ENCODE data around the gene KRT12. TPM values are rescaled to one million over a fixed set of nuclear protein-coding genes. Genes with fewer than 3 reads are reported as not detected.

KRT12 gene
- polyA plus RNA-seq, 1 of the 3 experiments (the other 2 are of a cell fraction), result not detected

- 81% methylated on average over 1 of the region's 1 CpG for WGBS (ENCODE audit: low lambda C conversion rate)
- Histone ChIP-seq H3K9me2 (no peaks in the 10 kb centered on the region), H3K4me3 (ENCODE audit: low read depth in 2 of 2, low read length in 1 of 2) (no peak overlapping the region), H2AFZ (ENCODE audit: low read depth) (no peak overlapping the region), H3F3A (replicated peaks; ENCODE audit: insufficient read depth) (peaks cover 5% of the 10 kb centered on the region), H3K27me3 (ENCODE audit: insufficient read depth) (peaks cover 21% of the 10 kb centered on the region; the same call in 1 of the 2 replicates), H3K4me1 (ENCODE audit: control insufficient read depth in 1 of 2, insufficient read depth in 2 of 2, low read depth in 1 of 2, low read length in 1 of 2) (no peaks in the 10 kb centered on the region), H3K79me2 (ENCODE audit: insufficient read depth) (no peaks in the 10 kb centered on the region), H3K27ac (ENCODE audit: low read depth in 2 of 2, low read length in 1 of 2) (no peak overlapping the region), H3K9ac (no peak overlapping the region), H4K20me1 (ENCODE audit: insufficient read depth) (no peaks in the 10 kb centered on the region), H3K36me3 (replicated peaks in 1 of 2; ENCODE audit: control insufficient read depth in 1 of 2, insufficient read depth in 2 of 2, low read length in 1 of 2) (no peaks in the 10 kb centered on the region), H3K9me3 (no peaks in the 10 kb centered on the region), H3K4me2 (no peak overlapping the region)
- TF ChIP-seq YY1 (IDR thresholded peaks at IDR 0.05; ENCODE audit: low read depth) (no peak), MEF2A (IDR thresholded peaks at IDR 0.05; ENCODE audit: borderline replicate concordance, low read depth) (no peak), REST (IDR thresholded peaks at IDR 0.05; ENCODE audit: low read depth, low read length) (no peak), ZBTB33 (IDR thresholded peaks at IDR 0.05; ENCODE audit: borderline replicate concordance, low read depth) (no peak), RXRA (IDR thresholded peaks at IDR 0.05; ENCODE audit: borderline replicate concordance, low read depth) (no peak), RAD21 (IDR thresholded peaks at IDR 0.05; ENCODE audit: low read length) (no peak), SIN3A (IDR thresholded peaks at IDR 0.05; ENCODE audit: borderline replicate concordance, low read depth, low read length) (no peak), RCOR1 (IDR thresholded peaks at IDR 0.05; ENCODE audit: low read length) (no peak), GATA2 (CRISPR knock-in tag; IDR thresholded peaks at IDR 0.05) (no peak)
- TF ChIP-seq, protein P1, sequence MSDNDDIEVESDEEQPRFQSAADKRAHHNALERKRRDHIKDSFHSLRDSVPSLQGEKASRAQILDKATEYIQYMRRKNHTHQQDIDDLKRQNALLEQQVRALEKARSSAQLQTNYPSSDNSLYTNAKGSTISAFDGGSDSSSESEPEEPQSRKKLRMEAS (IDR thresholded peaks at IDR 0.05; ENCODE audit: low read depth), result no peak
- ChIA-PET POLR2A (no interaction called here), CTCF (interaction anchor here (1.2 to 3.2 kb wide), 4 partner anchors 10 to 802 kb away, joined by 3 to 12 read pairs (median 4); no protein-coding TSS in a partner anchor)
- DNase-seq, result no peak
These were observed 20.4 kb downstream of the KRT12 start for GRCh38 chr17:40846515-40847144.

- no peak overlapping the region for H2AFZ ChIP-seq (ENCODE audit: low read depth)
- no peaks in the 10 kb centered on the region for H3F3A ChIP-seq (replicated peaks; ENCODE audit: insufficient read depth)
- H3K36me3 ChIP-seq (replicated peaks in 1 of 2; ENCODE audit: control insufficient read depth in 1 of 2, insufficient read depth in 2 of 2, low read length in 1 of 2), result no peaks in the 10 kb centered on the region
- no peaks in the 10 kb centered on the region for H3K9me2 ChIP-seq
- no peak overlapping the region for H3K4me3 ChIP-seq (ENCODE audit: low read depth in 2 of 2, low read length in 1 of 2)
- 22% methylated on average over 4 of the region's 4 CpGs for WGBS (ENCODE audit: low lambda C conversion rate)
- no peaks in the 10 kb centered on the region for H3K4me1 ChIP-seq (ENCODE audit: control insufficient read depth in 1 of 2, insufficient read depth in 2 of 2, low read depth in 1 of 2, low read length in 1 of 2)
- no peak for DNase-seq
- no peaks in the 10 kb centered on the region for H4K20me1 ChIP-seq (ENCODE audit: insufficient read depth)
- no peaks in the 10 kb centered on the region for H3K9me3 ChIP-seq
- no peak overlapping the region for H3K4me2 ChIP-seq
- no peaks in the 10 kb centered on the region for H3K79me2 ChIP-seq (ENCODE audit: insufficient read depth)
- no peak overlapping the region for H3K27ac ChIP-seq (ENCODE audit: low read depth in 2 of 2, low read length in 1 of 2)
- peaks cover 27% of the 10 kb centered on the region; the same call in 1 of the 2 replicates for H3K27me3 ChIP-seq (ENCODE audit: insufficient read depth)
- no peak overlapping the region for H3K9ac ChIP-seq
- POLR2A ChIA-PET, result no interaction called here
- CTCF ChIA-PET, result interaction anchor here (1.7 kb wide), 1 partner anchor 12 kb away, joined by 5 read pairs; no protein-coding TSS in a partner anchor
- TF ChIP-seq RAD21 (IDR thresholded peaks at IDR 0.05; ENCODE audit: low read length), result no peak
- TF ChIP-seq, protein P1 (IDR thresholded peaks at IDR 0.05; ENCODE audit: low read depth), result no peak
- TF ChIP-seq ELF1 (IDR thresholded peaks at IDR 0.05), result no peak
- no peak for TF ChIP-seq TEAD4 (IDR thresholded peaks at IDR 0.05; ENCODE audit: borderline replicate concordance, insufficient read depth)
- TF ChIP-seq GABPA (IDR thresholded peaks at IDR 0.05; ENCODE audit: low read depth), result no peak
- no peak for TF ChIP-seq REST (IDR thresholded peaks at IDR 0.05; ENCODE audit: low read depth, low read length)
- TF ChIP-seq JUND (IDR thresholded peaks at IDR 0.05), result no peak
- TF ChIP-seq, protein P2, sequence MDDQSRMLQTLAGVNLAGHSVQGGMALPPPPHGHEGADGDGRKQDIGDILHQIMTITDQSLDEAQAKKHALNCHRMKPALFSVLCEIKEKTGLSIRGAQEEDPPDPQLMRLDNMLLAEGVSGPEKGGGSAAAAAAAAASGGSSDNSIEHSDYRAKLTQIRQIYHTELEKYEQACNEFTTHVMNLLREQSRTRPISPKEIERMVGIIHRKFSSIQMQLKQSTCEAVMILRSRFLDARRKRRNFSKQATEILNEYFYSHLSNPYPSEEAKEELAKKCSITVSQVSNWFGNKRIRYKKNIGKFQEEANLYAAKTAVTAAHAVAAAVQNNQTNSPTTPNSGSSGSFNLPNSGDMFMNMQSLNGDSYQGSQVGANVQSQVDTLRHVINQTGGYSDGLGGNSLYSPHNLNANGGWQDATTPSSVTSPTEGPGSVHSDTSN (IDR thresholded peaks at IDR 0.05), result no peak
- TF ChIP-seq RXRA (IDR thresholded peaks at IDR 0.05; ENCODE audit: borderline replicate concordance, low read depth), result no peak
- TF ChIP-seq MEF2A (IDR thresholded peaks at IDR 0.05; ENCODE audit: borderline replicate concordance, low read depth), result no peak
These were observed 22.3 kb downstream of the KRT12 start for GRCh38 chr17:40844671-40845107.

Measured in SK-N-SH (cell line).